Mucosa of stomach (tissue), 1 donor: ENCODE results near the gene EXOC4.

Experiments
- H3K27me3 ChIP-seq: one replicate; pipeline ENCODE4 v1.7.0; 2013; ENCODE audit warnings: mild to moderate bottlenecking, low read length; ENCODE audit not compliant: control insufficient read depth, insufficient read depth
- H3K36me3 ChIP-seq: one replicate; pipeline ENCODE4 v1.7.0; 2013; ENCODE audit warnings: low read length; ENCODE audit not compliant: control insufficient read depth, insufficient read depth
- H3K4me1 ChIP-seq: one replicate; pipeline ENCODE4 v1.7.0; 2013; ENCODE audit warnings: mild to moderate bottlenecking, low read length; ENCODE audit not compliant: control insufficient read depth, insufficient read depth
- H3K4me3 ChIP-seq: one replicate; pipeline ENCODE4 v1.7.0; 2013; ENCODE audit warnings: low read length
- H3K9ac ChIP-seq: one replicate; pipeline ENCODE4 v1.7.0; 2013; ENCODE audit warnings: mild to moderate bottlenecking, low read length, moderate library complexity
- H3K9me3 ChIP-seq: one replicate; pipeline ENCODE4 v1.7.0; 2013; ENCODE audit warnings: mild to moderate bottlenecking, low read length, moderate library complexity; ENCODE audit not compliant: control insufficient read depth
- donor health status: Pancreatic carcinoma.

EXOC4 gene

GRCh38 chr7:133829336-133829897 lies 576.5 kb downstream of the EXOC4 start:
- H3K27me3 ChIP-seq: no peaks in the 10 kb centered on the region
- no peaks in the 10 kb centered on the region for H3K9me3 ChIP-seq
- no peaks in the 10 kb centered on the region for H3K4me1 ChIP-seq
- no peak overlapping the region for H3K4me3 ChIP-seq
- no peaks in the 10 kb centered on the region for H3K36me3 ChIP-seq
- no peak overlapping the region for H3K9ac ChIP-seq

- Histone ChIP-seq H3K36me3 (no peaks in the 10 kb centered on the region), H3K27me3 (no peaks in the 10 kb centered on the region), H3K9ac (no peak overlapping the region), H3K4me3 (no peak overlapping the region), H3K4me1 (no peaks in the 10 kb centered on the region), H3K9me3 (no peaks in the 10 kb centered on the region)
These were observed 577.2 kb downstream of the EXOC4 start for GRCh38 chr7:133830081-133830480.

- H3K9me3 ChIP-seq: no peaks in the 10 kb centered on the region
- no peak overlapping the region for H3K4me3 ChIP-seq
- no peaks in the 10 kb centered on the region for H3K27me3 ChIP-seq
- H3K4me1 ChIP-seq: no peaks in the 10 kb centered on the region
- no peaks in the 10 kb centered on the region for H3K36me3 ChIP-seq
- H3K9ac ChIP-seq: no peak overlapping the region
These were observed 583.8 kb downstream of the EXOC4 start for GRCh38 chr7:133836666-133837065.

DNA sequence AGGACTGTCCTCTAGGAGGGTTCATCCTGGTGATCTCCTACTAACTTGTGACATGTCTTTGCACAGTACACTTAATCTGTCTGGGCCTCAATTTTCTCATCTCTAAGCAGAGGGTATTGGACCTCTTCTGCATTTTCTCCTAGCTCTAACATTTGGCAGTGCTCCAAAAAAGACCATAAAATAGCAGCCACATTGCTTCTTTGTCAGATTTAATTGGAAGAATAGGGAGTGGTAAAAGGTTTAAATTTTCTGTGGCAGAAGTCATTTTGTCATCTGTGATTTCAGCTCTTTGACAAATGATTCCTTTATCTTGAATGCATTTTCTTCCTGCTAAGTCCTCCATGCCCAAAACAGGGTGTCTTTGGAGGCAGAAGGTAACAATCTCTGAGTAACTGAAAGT lies 584.3 kb downstream of the EXOC4 start:
- Histone ChIP-seq H3K4me1 (no peaks in the 10 kb centered on the region), H3K9me3 (no peaks in the 10 kb centered on the region), H3K36me3 (no peaks in the 10 kb centered on the region), H3K9ac (no peak overlapping the region), H3K4me3 (no peak overlapping the region), H3K27me3 (no peaks in the 10 kb centered on the region)

DNA sequence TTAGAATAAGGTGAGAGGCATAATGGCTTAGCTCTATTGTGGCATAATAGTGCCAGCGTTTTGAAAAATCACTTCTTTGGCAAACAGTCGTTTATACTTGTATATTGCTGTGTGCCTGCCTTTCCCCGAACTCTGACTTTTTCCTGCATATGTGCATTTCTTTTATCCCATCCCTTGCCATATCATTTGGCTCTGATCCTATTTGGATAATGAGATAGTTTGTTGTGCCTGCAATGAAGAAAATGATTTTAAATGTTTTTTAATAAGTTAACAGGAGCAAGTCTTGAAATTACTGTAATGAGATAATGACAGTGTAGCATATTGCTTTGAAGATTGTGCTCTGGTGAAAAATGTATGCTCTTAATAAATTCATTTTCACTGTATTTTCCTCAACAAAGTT lies 586.2 kb downstream of the EXOC4 start:
- no peak overlapping the region for H3K4me3 ChIP-seq
- no peaks in the 10 kb centered on the region for H3K9me3 ChIP-seq
- H3K4me1 ChIP-seq: no peaks in the 10 kb centered on the region
- H3K27me3 ChIP-seq: no peaks in the 10 kb centered on the region
- H3K36me3 ChIP-seq: no peaks in the 10 kb centered on the region
- no peak overlapping the region for H3K9ac ChIP-seq

- Histone ChIP-seq H3K27me3 (no peaks in the 10 kb centered on the region), H3K4me3 (no peak overlapping the region), H3K4me1 (no peaks in the 10 kb centered on the region), H3K9me3 (no peaks in the 10 kb centered on the region), H3K36me3 (no peaks in the 10 kb centered on the region), H3K9ac (no peak overlapping the region)
These were observed 590.5 kb downstream of the EXOC4 start for GRCh38 chr7:133843341-133843740.

DNA sequence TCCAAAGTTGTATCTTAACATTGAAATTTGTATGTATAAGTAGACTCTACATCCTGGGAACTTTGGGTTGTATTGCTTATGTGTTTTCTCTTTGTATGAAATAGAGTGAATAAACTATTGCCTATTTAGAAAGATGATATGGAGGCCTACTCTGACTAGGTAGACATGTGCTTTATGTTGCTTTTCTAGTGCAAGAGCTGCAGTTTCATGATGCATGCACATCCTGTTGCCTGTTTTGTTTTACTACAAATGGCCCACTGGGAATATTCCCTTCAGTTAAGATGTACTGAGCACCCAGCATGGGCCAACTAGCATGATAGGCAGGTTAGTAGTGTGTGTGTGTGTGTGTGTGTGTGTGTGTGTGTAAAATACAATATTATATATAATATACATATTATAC lies 592.1 kb downstream of the EXOC4 start:
- H3K4me1 ChIP-seq: no peaks in the 10 kb centered on the region
- H3K4me3 ChIP-seq: no peak overlapping the region
- no peaks in the 10 kb centered on the region for H3K36me3 ChIP-seq
- H3K27me3 ChIP-seq: no peaks in the 10 kb centered on the region
- H3K9me3 ChIP-seq: no peaks in the 10 kb centered on the region
- no peak overlapping the region for H3K9ac ChIP-seq

DNA sequence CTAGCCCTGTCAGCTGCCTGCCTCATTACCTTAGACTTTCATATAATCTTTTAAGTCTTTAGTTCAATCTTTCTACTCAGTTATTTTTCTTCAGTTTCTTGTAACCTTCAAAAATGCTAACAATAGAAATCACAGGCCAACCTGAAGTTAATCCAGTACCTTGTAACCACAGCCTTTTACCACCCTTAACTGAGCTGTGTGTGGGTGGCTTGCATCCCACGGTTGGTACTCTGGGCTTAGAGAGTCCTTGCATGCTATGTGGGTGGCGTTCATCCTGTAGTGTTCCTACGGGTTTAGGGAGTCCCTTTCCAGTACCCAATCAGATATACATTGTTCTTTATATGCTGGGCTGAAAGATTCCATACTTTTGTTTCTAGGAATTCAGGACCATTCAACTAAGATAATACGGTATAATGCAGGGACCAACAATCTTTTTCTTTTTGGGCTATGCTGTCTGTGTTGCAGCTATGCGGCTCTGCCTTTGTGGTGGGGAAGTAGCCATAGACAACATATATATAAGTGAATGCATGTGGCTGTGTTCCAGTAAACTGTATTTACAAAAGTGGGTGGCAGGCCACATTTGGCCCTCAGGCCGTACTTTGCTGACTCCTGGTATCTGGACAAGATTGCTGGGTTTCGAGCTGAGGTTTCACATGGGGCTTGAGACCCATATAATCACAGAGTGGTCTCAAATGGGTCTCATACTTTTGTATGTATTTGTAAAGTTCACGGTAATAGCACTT lies 593.5 kb downstream of the EXOC4 start:
- Histone ChIP-seq H3K27me3 (no peaks in the 10 kb centered on the region), H3K9ac (no peak overlapping the region), H3K4me3 (no peak overlapping the region), H3K4me1 (no peaks in the 10 kb centered on the region), H3K9me3 (no peaks in the 10 kb centered on the region), H3K36me3 (no peaks in the 10 kb centered on the region)

DNA sequence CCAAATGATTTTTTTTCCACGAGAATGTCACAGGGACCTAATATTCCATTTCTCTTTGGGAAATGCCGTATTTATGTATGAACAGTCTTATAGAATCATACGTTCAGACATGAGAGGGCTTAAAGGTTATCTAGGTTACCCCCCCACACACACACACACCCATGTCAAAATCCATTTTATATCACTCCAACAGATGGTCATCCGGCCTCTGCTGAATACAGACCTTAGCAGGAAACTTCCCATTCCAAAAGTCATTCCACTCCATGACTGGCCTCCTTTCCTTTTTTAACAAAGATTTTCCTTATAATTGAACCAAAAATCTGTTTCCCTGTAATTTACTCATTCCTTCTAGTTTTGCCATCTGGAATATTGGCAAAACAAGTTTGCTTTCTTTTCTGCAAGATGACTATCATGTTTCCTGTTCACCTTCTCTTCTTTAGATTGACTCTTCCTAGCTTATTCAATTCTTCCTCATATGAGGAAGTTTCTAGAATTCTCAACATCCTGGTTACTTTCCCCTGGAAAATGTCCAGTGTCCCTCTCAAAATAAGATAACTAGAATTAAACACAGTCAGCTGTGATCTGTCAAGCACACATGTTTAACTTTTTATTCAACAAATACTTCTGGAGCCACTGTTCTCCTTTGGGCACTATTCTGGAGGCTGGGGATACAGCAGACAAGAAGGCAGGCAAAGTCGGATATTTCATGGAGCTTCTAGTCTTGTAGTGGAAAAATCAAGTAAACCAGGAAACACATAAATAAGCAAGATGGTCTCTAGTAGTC lies 597.8 kb downstream of the EXOC4 start:
- peaks cover 7% of the 10 kb centered on the region for H3K4me1 ChIP-seq
- no peak overlapping the region for H3K9ac ChIP-seq
- H3K27me3 ChIP-seq: no peaks in the 10 kb centered on the region
- H3K36me3 ChIP-seq: no peaks in the 10 kb centered on the region
- no peak overlapping the region for H3K4me3 ChIP-seq
- H3K9me3 ChIP-seq: no peaks in the 10 kb centered on the region

DNA sequence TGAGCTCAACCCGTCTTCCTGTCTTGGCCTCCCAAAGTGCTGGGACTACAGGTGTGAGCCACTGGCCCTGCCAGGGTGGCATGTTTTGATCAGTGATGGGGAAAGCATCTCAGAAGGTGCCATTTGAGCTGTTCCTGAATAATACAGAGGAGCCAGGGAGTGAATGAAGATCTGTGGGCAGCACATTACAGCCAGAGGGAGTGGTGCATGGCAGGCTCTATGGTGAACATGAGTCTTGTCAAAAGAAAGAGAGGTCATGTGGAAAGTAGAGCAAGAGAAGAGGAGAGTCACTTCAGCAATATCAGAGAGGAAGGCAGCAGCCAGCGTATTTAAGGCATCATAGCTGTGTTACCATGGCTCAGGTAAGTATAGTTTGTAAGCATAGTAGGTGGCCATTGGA lies 598.5 kb downstream of the EXOC4 start:
- Histone ChIP-seq H3K4me1 (peaks cover 7% of the 10 kb centered on the region), H3K9ac (no peak overlapping the region), H3K27me3 (no peaks in the 10 kb centered on the region), H3K9me3 (no peaks in the 10 kb centered on the region), H3K4me3 (no peak overlapping the region), H3K36me3 (no peaks in the 10 kb centered on the region)

DNA sequence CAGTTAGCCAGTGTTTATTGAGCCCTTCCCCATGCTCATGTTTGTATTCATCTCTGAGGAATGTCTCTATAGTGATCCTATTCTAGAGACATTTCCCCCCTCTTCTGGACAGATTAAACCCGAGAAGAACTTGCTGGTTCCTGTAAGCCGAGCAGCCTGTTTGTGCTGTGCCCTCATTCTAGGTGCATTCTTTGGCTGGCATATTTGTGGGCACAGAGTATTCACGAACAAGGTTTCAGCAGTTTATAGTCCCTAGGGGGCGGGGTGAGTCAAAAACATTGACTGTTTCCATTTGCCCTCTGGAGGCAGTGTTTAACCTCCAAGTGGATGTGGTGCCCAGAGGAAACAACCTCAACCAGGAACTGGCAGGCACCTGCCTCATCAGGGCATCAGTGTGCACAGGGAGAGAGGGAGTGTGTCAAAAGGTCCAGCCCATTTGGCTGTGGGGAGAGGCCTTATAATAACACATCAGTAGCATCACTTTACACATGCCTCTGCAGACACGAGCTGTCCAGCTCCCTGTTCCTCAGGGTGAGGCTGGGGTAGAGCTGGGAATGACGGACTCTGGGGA lies 600.9 kb downstream of the EXOC4 start:
- H3K9ac ChIP-seq: no peak overlapping the region
- H3K4me3 ChIP-seq: no peak overlapping the region
- no peaks in the 10 kb centered on the region for H3K9me3 ChIP-seq

DNA sequence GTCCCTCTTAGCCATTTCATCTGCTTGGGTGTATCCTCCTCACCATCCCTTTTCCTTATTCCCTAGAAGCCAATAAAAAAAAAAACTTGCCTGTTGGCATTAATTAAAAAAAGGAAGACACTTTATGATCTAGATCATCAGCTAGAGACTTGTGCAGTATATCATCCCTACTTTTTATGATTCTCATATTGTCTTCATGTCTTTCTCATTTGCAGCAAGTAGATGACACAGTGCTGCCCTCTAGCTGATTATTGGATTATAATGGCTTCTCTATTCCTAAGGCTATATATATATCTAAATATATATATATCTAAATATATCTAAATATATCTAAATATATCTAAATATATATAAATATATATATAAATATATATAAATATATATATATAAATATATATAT lies 601.9 kb downstream of the EXOC4 start:
- no peaks in the 10 kb centered on the region for H3K9me3 ChIP-seq
- H3K9ac ChIP-seq: no peak overlapping the region
- no peaks in the 10 kb centered on the region for H3K27me3 ChIP-seq
- no peaks in the 10 kb centered on the region for H3K36me3 ChIP-seq
- H3K4me3 ChIP-seq: no peak overlapping the region
- peaks cover 7% of the 10 kb centered on the region for H3K4me1 ChIP-seq

More for the DNA sequence above, 600.9 kb downstream of the EXOC4 start:
- H3K4me1 ChIP-seq: peaks cover 7% of the 10 kb centered on the region
- no peaks in the 10 kb centered on the region for H3K27me3 ChIP-seq
- H3K36me3 ChIP-seq: no peaks in the 10 kb centered on the region
